ENCODE measurements around the gene DSC1. TPM values are rescaled to one million over a fixed set of nuclear protein-coding genes. Genes with fewer than 3 reads are reported as not detected.
A peak's percentile ranks its signal among the peaks of the same experiment; 100 is the strongest.

Gene DSC1
- total RNA-seq, 1 donor from 2014 or later: not detected

DNA sequence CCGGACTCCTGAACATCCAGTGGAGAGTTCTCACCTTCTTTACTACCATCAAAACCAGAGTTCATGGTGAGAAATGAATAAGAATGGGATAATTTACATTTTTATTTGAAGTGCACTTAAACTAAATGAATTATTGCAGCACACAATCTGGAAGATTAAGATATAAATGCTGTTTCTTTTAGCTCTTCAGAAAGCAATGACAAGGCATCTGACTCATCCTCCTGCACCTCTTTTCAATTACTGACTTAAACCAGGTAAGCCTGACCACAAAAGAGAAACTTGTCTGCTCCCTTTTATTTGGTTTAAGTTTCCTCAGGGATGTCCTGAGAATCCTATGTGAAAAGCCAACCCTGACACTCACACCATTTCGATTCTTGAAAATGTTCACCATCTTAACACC, 59.7 kb downstream of the DSC1 start:
- no peak for DNase-seq

DNA sequence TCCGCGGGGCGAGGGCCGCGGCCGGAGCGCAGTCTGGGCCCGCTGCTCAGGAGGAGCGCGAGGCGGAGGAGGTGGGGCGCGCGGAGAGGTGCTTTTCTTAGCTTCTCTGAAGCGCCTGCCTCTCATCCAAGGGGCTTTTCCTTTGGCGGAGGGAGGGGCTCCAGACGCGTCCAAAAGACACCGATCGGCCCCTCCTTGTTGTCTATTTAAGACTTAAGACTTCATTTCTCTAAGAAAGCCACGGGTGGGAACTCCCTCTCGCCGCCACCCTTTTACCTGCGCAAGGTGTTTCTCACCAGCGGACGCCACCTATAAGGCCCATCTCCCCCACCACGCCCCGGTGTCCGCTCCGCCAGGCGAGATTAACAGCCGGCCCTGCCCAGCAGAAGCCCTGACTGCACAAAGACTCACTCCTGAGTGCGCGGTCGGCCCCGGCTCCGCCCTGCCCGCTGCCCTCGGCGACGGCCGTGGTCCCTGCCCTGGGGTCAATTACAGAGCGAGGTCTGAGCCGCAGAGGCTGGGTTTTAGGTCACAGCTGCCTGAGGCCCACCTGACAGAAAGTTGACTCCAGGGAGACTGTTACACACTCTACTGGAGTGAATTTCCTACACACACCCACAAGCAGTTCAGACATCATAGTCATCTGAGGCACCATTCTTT, 60.5 kb downstream of the DSC1 start, which contains the start of gene DSC2:
TSS of gene DSC2 (minus strand) at position 397 of the 660 bp plus-strand sequence. CDS start 450 bp downstream, outside the sequence.
- DNase-seq: no peak

DNA sequence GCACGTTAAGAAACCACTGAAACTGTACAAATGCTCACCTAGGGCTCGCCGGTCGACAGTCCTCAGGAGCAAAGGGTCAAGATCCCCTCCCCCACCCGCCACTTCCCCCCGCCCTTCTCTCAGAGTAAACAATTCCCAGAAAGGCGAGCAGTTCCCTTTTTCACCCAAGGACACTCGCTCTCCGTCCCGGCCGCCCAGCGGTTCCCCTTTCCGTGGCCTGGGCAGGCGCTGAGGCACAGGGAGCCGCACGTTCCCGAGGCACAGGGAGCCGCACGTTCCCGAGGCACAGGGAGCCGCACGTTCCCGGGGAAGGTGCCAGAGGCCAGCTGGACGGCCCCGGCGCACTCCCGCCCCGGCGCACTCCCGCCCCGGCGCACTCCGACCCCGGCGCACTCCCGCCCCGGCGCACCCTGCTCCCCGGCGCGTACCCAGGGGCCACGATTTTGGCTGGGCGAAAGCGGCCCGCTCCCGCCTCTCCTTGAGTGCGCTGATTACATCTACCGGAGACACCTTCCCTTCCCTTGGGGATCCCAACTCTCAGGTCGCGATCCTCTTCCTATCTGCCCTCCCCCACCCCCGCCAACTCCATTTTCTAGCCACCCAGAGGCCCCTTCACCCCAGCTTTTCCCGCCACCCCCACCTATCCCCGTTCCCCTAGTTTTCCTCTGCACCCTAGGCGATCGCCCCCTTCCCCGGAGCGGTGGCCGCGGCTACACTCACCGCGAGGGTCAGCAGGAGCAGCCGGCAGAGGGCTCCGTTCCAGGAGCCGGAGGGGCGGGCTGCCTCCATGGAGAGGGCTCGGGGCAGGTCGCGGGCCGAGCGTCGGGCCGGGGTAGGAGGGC, 61.3 kb downstream of the DSC1 start:
- peak; percentile 0 for DNase-seq

DNA sequence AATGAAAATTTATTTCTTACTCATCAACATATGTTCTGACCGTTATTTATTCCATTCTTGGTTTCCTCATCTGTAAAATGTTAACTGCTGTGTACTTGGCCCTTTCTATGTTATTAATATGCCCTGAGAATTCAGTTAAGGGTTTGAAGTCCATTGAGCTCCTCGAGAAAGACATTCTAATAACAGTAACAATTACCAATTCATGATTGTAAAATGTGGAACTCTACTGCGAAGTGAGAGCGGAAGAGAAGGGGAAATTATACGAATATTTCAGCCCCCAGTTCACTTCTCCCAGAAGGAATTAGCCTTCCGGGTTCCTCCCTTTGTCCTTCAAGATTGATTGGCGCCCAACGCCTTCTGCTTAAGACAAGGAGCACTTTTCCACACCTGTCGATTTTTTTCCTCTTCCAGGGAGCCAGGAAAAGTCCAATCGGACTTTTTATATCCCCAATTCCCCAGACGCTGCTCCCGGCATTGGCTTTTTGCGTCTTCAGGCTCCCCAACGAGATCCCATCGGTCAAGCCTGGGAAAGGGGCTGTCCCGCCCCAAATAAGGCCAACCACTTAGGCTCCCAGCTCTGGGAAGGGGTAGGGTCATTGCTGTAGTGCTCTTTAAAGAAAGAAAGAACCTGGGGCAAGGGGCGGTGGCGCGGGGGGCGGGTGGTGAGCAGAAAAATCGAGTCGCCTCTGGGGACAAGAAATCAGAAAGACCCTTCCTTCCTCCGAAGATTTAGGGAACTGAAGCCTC, 62.0 kb downstream of the DSC1 start:
- DNase-seq: no peak

DNA sequence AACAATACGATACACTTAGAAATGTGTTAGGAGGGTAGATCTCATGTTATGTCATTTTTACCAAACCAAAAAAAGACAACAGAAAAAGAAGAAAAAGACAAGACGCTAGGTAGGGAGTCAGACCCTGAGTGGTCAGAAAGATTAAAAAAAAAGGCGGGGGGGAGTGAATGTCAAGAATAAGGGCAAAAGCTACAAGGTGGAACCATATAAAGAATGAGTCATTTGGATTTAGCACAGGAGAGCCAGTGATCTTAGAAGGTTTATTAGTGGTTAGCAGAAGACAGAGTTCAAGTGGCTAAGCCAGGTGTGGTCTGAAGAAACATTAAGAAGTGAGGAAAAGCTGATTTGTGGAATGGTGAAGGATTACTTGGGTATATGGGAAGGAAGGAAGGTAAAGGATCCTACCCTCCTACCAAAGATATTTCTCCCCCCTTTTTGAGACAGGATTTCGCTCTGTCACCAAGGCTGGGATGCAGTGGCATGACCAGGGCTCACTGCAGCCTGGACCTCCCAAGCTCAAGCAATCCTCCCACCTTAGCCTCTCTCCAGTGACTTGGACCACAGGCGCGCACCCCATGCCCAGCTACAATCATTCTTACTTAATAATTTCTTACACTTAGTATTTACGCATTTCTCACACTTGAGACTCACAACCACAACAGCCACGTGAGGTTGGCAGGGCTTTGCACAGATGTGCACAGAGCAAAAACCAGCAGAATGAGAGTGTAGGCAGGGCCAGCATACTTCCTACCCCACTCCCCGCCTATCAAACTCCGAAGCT, 63.0 kb downstream of the DSC1 start:
- DNase-seq: no peak

DNA sequence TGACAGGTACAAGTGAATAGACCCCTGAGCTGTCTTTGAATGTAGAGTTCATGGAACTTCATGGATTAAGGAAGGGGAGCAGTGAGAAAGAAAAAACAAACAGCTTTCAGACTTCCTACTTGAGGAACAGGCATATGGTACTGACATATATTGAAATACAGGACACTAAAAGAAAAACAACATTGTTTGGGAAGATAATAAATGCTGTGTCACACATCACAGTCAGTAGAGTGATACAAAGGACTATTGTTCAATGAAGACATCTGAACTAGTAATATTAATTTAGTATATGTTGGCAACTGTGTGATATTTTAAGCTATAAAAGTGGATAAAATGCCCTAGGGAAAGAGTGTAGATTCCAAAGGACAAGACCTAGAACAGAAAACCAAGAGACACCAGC, 63.8 kb downstream of the DSC1 start:
- DNase-seq: no peak

DNA sequence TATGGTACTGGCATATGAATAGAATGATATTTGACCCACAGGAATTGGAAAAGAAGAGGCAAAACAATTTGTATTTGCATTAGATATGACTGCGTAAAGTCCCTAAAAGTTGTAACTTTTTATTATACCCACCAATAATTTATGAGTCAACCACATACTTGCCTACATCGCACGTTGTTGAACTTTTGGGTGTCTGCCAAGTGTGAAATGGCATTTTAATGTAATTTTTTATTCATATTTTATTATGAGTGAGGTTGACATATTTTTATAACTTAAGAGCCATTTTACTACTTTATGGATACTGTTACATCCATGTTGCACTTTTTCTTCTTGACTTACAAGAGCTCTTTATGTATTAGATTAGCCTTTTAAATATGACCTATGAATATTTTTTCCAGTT, 65.0 kb downstream of the DSC1 start:
- no peak for DNase-seq

DNA sequence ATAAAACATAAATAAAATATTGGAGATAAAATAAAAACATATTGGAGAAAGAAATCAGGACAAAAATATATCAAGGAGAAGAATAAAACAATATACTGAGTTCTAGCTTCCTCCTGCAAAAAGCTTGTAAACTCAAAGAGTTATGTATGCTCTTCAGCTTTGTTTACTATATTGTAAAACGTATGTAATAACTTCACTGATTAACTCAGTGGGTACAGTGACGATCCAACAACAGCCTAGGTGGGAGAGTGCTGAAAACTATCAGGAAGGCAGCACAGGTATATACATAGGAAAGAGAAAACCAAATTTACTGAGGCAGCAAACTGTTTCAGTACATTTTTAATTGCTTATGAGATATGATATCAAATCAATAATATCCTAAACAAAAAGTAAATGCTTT, 68.8 kb downstream of the DSC1 start:
- DNase-seq: no peak

DNA sequence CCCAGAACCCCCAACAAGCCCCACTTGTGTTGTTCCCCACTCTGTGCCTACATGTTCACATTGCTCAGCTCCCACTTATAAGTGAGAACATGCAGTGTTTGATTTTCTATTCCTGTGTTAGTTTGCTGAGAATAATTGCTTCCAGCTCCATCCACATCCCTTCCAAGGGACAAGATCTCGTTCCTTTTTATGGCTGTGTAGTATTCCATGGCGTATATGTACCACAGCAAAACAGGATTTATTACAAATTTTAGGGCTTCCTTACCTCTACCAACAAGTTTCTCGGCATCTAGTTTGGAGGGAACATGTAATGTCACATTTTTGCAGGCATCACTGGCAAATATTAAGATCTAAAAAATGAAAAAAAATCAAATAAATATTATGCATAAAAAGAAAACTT, 69.4 kb downstream of the DSC1 start:
- DNase-seq: no peak

DNA sequence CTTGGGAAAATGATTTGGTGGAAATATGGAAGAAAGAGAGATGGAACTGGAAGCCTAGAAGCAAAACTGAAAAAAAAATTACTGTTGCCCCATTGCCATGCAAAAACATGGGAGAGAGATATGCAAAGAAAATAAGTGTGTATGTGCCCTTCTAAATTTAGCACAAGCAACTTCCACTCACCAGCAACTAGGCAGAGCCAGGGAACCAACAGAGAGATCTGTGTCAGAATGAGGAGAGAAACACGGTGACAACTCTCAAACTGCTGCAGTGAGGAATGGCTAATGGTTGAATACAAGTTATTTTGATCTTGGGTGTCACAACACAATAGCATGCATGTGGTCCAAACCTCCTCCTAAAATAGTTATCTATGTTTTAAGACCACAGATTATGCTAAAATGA, 71.3 kb downstream of the DSC1 start:
- DNase-seq: no peak

DNA sequence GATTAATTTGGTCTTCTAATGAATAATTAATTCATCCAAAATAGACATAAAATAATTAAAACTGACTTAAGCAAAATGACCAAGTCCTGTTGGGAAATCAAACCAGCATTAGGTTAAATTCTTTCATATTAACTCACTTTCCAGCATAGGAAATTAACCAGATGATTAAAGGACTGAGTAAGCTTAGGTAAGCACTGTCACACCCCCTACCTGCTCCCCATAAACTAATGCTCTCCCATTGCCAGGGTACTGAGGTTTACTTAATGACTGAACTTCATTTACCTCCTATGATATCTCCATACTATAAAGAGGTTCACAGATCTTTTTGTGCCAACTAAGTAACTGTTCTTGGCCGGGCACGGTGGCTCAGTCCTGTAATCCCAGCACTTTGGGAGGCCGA, 74.1 kb downstream of the DSC1 start:
- no peak for DNase-seq

DNA sequence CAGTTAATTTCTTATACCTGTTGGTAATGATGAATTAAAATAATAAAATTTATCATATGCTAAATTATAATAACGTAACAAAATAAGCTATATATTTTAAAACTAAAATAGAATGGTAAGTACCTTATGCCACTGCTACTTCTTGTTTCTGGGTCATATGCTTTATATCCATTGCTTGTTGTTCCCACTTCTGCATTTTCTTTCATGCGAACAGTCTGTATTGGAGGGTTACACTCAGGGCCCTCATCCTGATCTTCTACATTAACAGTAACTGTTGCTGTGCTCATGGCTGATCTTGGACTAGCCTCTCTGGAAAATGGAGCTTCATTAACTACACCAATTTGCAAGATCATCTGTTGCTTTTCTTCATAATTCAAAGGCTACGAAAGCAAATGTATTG, 82.7 kb downstream of the DSC1 start:
- DNase-seq: no peak

Other genes with a start within 250 kb of the DSC1 start
- under 0.01 and 0.14 TPM in 2 replicates for gene DSC3, start 120.1 kb downstream of the DSC1 start, total RNA-seq
- 0.17 and 0.19 TPM in 2 replicates for gene DSC2, start 60.4 kb downstream of the DSC1 start, total RNA-seq
- not detected in 2 replicates for gene DSG1, start 155.3 kb upstream of the DSC1 start, total RNA-seq
- not detected in 2 replicates for gene DSG4, start 213.9 kb upstream of the DSC1 start, total RNA-seq